WTC11 (cell line): ENCODE data around the gene TLE3. TPM values are rescaled to one million over a fixed set of nuclear protein-coding genes. Genes with fewer than 3 reads are reported as not detected.

Experiments
- ATAC-seq: fragments of 200-7000 bp; cut with Tn5 transposase; 2 replicates; pipeline ENCODE4 v1.10.0; 2021; ENCODE audit warnings: mild to moderate bottlenecking, moderate library complexity
- CTCF ChIA-PET: fragments of 300-600 bp; sonication (Branson Sonifier 250); formaldehyde crosslinking; loops from one replicate; lab custom pipeline; 2021; ENCODE audit warnings: antibody characterized with exemption; lab: Charles Lee
- POLR2A ChIA-PET: fragments of 350-600 bp; sonication (Branson Sonifier 250); formaldehyde crosslinking; loops from one replicate; lab custom pipeline; 2021; ENCODE audit warnings: antibody characterized with exemption; lab: Charles Lee
- DNase-seq: peaks from one replicate; pipeline ENCODE4 v3.0.0; 2021; ENCODE audit warnings: low spot score
- H3K27ac Mint-ChIP-seq: 2 replicates; pipeline ENCODE4 v1.8.0; 2021; ENCODE audit warnings: mixed read lengths
- H3K27me3 Mint-ChIP-seq: 2 replicates; pipeline ENCODE4 v1.8.0; 2021; ENCODE audit warnings: low read depth, mild to moderate bottlenecking, moderate library complexity, mixed read lengths
- H3K36me3 Mint-ChIP-seq: 2 replicates; pipeline ENCODE4 v1.8.0; 2021; ENCODE audit warnings: mixed read lengths
- H3K4me1 Mint-ChIP-seq: 2 replicates; pipeline ENCODE4 v1.8.0; 2022; ENCODE audit warnings: mixed read lengths
- H3K4me3 Mint-ChIP-seq: 2 replicates; pipeline ENCODE4 v1.8.0; 2021; ENCODE audit warnings: mild to moderate bottlenecking, moderate library complexity, mixed read lengths
- H3K9me3 Mint-ChIP-seq: 2 replicates; pipeline ENCODE4 v1.8.0; 2021; ENCODE audit warnings: mixed read lengths
- E2F4 ChIP-seq: sonication (generic); formaldehyde crosslinking; IDR thresholded peaks from 2 replicates; pipeline ENCODE4 v1.8.1; 2022; ENCODE audit warnings: low read depth, mild to moderate bottlenecking, moderate library complexity, missing genetic modification reagents, borderline replicate concordance
- ESRRA ChIP-seq: sonication (generic); formaldehyde crosslinking; IDR thresholded peaks from 2 replicates; pipeline ENCODE4 v1.8.1; 2022; ENCODE audit warnings: mild to moderate bottlenecking, missing genetic modification reagents, borderline replicate concordance
- HMGA2 ChIP-seq: fragments of 250-450 bp; sonication (Bioruptor Pico); IDR thresholded peaks from 2 replicates; pipeline ENCODE4 v1.4.0; 2021; ENCODE audit warnings: mild to moderate bottlenecking, moderate library complexity
- JUN ChIP-seq: sonication (generic); formaldehyde crosslinking; IDR thresholded peaks from 2 replicates; pipeline ENCODE4 v1.8.0; 2023; ENCODE audit warnings: mild to moderate bottlenecking, missing genetic modification reagents
- MLX ChIP-seq: sonication (generic); formaldehyde crosslinking; IDR thresholded peaks from 2 replicates; pipeline ENCODE4 v1.8.1; 2023; ENCODE audit warnings: mild to moderate bottlenecking, missing genetic modification reagents, moderate library complexity
- NFE2L1 ChIP-seq: sonication (generic); formaldehyde crosslinking; IDR thresholded peaks from 2 replicates; pipeline ENCODE4 v1.8.1; 2023; ENCODE audit warnings: missing genetic modification reagents
- NR1H2 ChIP-seq: sonication (generic); formaldehyde crosslinking; IDR thresholded peaks from 2 replicates; pipeline ENCODE4 v1.9.0; 2021; ENCODE audit warnings: mild to moderate bottlenecking, moderate library complexity, missing genetic modification reagents
- OVOL2 ChIP-seq: fragments of 250-450 bp; sonication (Bioruptor Pico); IDR thresholded peaks from 2 replicates; pipeline ENCODE4 v1.9.0; 2021; ENCODE audit warnings: mild to moderate bottlenecking, borderline replicate concordance
- PRDM15 ChIP-seq: sonication (generic); formaldehyde crosslinking; IDR thresholded peaks from 2 replicates; pipeline ENCODE4 v1.8.0; 2022; ENCODE audit warnings: missing genetic modification reagents
- PREB ChIP-seq: sonication (generic); formaldehyde crosslinking; IDR thresholded peaks from 2 replicates; pipeline ENCODE4 v1.8.1; 2022; ENCODE audit warnings: mild to moderate bottlenecking, missing genetic modification reagents, moderate library complexity, borderline replicate concordance
- TCF7 ChIP-seq: sonication (generic); formaldehyde crosslinking; IDR thresholded peaks from 2 replicates; pipeline ENCODE4 v1.8.0; 2022; ENCODE audit warnings: mild to moderate bottlenecking, low read depth, missing genetic modification reagents, moderate library complexity
- USF1 ChIP-seq: sonication (generic); formaldehyde crosslinking; IDR thresholded peaks from 2 replicates; pipeline ENCODE4 v1.8.0; 2022; ENCODE audit warnings: mild to moderate bottlenecking, missing genetic modification reagents
- ZNF263 ChIP-seq: sonication (generic); formaldehyde crosslinking; IDR thresholded peaks from 2 replicates; pipeline ENCODE4 v1.8.1; 2022; ENCODE audit warnings: low read depth, mild to moderate bottlenecking, moderate library complexity, missing genetic modification reagents
- ZNF317 ChIP-seq: sonication (generic); formaldehyde crosslinking; IDR thresholded peaks from 2 replicates; pipeline ENCODE4 v1.8.1; 2023; ENCODE audit warnings: low read depth, mild to moderate bottlenecking, moderate library complexity, missing genetic modification reagents, borderline replicate concordance
- ZNF671 ChIP-seq: fragments of 250-450 bp; sonication (Bioruptor Pico); IDR thresholded peaks from 2 replicates; pipeline ENCODE4 v1.8.0; 2021; ENCODE audit warnings: mild to moderate bottlenecking
- total RNA-seq: library from RNA; stranded (reverse); gene quantifications from 3 replicates; pipeline ENCODE4 v1.2.3, GENCODE V29; 2021
- TF ChIP-seq, protein P1 (sequence below): sonication (generic); formaldehyde crosslinking; IDR thresholded peaks from 2 replicates; pipeline ENCODE4 v1.8.1; 2023; ENCODE audit warnings: mild to moderate bottlenecking, moderate library complexity, missing genetic modification reagents
- TF ChIP-seq, protein P2 (sequence below): sonication (generic); formaldehyde crosslinking; IDR thresholded peaks from 2 replicates; pipeline ENCODE4 v1.8.0; 2023; ENCODE audit warnings: mild to moderate bottlenecking, missing genetic modification reagents
- TF ChIP-seq, protein P3 (sequence below): sonication (generic); formaldehyde crosslinking; IDR thresholded peaks from 2 replicates; pipeline ENCODE4 v1.8.0; 2023; ENCODE audit warnings: missing genetic modification reagents
- TF ChIP-seq, protein P4 (sequence below): sonication (generic); formaldehyde crosslinking; conservative IDR thresholded peaks from 2 replicates; pipeline ENCODE4 v1.8.1; 2023; ENCODE audit warnings: mild to moderate bottlenecking, low read depth, missing genetic modification reagents, moderate library complexity

Gene TLE3
- total RNA-seq, 1 experiment from 2014 or later, result 78.7 TPM

- TF ChIP-seq PRDM15 (no peak), HMGA2 (CRISPR knock-in tag) (no peak)
- TF ChIP-seq, protein P1, sequence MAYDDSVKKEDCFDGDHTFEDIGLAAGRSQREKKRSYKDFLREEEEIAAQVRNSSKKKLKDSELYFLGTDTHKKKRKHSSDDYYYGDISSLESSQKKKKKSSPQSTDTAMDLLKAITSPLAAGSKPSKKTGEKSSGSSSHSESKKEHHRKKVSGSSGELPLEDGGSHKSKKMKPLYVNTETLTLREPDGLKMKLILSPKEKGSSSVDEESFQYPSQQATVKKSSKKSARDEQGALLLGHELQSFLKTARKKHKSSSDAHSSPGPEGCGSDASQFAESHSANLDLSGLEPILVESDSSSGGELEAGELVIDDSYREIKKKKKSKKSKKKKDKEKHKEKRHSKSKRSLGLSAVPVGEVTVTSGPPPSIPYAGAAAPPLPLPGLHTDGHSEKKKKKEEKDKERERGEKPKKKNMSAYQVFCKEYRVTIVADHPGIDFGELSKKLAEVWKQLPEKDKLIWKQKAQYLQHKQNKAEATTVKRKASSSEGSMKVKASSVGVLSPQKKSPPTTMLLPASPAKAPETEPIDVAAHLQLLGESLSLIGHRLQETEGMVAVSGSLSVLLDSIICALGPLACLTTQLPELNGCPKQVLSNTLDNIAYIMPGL (CRISPR knock-in tag), result no peak
- TF ChIP-seq, protein P2, sequence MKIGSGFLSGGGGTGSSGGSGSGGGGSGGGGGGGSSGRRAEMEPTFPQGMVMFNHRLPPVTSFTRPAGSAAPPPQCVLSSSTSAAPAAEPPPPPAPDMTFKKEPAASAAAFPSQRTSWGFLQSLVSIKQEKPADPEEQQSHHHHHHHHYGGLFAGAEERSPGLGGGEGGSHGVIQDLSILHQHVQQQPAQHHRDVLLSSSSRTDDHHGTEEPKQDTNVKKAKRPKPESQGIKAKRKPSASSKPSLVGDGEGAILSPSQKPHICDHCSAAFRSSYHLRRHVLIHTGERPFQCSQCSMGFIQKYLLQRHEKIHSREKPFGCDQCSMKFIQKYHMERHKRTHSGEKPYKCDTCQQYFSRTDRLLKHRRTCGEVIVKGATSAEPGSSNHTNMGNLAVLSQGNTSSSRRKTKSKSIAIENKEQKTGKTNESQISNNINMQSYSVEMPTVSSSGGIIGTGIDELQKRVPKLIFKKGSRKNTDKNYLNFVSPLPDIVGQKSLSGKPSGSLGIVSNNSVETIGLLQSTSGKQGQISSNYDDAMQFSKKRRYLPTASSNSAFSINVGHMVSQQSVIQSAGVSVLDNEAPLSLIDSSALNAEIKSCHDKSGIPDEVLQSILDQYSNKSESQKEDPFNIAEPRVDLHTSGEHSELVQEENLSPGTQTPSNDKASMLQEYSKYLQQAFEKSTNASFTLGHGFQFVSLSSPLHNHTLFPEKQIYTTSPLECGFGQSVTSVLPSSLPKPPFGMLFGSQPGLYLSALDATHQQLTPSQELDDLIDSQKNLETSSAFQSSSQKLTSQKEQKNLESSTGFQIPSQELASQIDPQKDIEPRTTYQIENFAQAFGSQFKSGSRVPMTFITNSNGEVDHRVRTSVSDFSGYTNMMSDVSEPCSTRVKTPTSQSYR (CRISPR knock-in tag), result no peak
Observed at GRCh38 chr15:70114221-70114620, 16.5 kb upstream of the TLE3 start (continued).

GRCh38 chr15:70113304-70113700 lies 15.6 kb upstream of the TLE3 start:
- peaks cover 14% of the 10 kb centered on the region for H3K27me3 Mint-ChIP-seq
- TF ChIP-seq ZNF671 (CRISPR knock-in tag) (no peak), MLX (CRISPR knock-in tag) (no peak), JUN (CRISPR knock-in tag) (no peak), ZNF317 (no peak), OVOL2 (no peak), USF1 (no peak), NFE2L1 (CRISPR knock-in tag) (no peak), NR1H2 (CRISPR knock-in tag) (no peak), HMGA2 (CRISPR knock-in tag) (no peak), PREB (CRISPR knock-in tag) (no peak), TCF7 (no peak), ESRRA (CRISPR knock-in tag) (no peak), E2F4 (CRISPR knock-in tag) (no peak), ZNF263 (CRISPR knock-in tag) (no peak)
- TF ChIP-seq, protein P3, sequence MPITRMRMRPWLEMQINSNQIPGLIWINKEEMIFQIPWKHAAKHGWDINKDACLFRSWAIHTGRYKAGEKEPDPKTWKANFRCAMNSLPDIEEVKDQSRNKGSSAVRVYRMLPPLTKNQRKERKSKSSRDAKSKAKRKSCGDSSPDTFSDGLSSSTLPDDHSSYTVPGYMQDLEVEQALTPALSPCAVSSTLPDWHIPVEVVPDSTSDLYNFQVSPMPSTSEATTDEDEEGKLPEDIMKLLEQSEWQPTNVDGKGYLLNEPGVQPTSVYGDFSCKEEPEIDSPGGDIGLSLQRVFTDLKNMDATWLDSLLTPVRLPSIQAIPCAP (CRISPR knock-in tag), result no peak
- TF ChIP-seq, protein P4, sequence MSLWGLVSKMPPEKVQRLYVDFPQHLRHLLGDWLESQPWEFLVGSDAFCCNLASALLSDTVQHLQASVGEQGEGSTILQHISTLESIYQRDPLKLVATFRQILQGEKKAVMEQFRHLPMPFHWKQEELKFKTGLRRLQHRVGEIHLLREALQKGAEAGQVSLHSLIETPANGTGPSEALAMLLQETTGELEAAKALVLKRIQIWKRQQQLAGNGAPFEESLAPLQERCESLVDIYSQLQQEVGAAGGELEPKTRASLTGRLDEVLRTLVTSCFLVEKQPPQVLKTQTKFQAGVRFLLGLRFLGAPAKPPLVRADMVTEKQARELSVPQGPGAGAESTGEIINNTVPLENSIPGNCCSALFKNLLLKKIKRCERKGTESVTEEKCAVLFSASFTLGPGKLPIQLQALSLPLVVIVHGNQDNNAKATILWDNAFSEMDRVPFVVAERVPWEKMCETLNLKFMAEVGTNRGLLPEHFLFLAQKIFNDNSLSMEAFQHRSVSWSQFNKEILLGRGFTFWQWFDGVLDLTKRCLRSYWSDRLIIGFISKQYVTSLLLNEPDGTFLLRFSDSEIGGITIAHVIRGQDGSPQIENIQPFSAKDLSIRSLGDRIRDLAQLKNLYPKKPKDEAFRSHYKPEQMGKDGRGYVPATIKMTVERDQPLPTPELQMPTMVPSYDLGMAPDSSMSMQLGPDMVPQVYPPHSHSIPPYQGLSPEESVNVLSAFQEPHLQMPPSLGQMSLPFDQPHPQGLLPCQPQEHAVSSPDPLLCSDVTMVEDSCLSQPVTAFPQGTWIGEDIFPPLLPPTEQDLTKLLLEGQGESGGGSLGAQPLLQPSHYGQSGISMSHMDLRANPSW (CRISPR knock-in tag), result no peak

More at GRCh38 chr15:70113304-70113700, 15.6 kb upstream of the TLE3 start:
- ATAC-seq (no peak), DNase-seq (no peak)
- ChIA-PET POLR2A (no interaction called here), CTCF (interaction anchor here (0.8 kb wide), 1 partner anchor 12 kb away, joined by 3 read pairs; no protein-coding TSS in a partner anchor)
- Mint-ChIP-seq H3K9me3 (no peaks in the 10 kb centered on the region), H3K27ac (no peak overlapping the region), H3K4me3 (no peak overlapping the region), H3K4me1 (peaks cover 27% of the 10 kb centered on the region), H3K36me3 (no peaks in the 10 kb centered on the region)
